GM12801 (cell line): ENCODE results near the gene GSKIP.

Experiments
- CTCF ChIP-seq: IDR thresholded peaks from one replicate; pipeline ENCODE4 v1.5.1; 2011; ENCODE audit warnings: control low read depth; ENCODE audit not compliant: insufficient read length; ENCODE audit errors: extremely low read depth

The GSKIP gene

GRCh38 chr14:96362071-96362964 lies 1.0 kb upstream of the GSKIP start:
- TF ChIP-seq CTCF, result no peak

GRCh38 chr14:96363751-96364336 lies 518 bp downstream of the GSKIP start:
- TF ChIP-seq CTCF, result no peak

GRCh38 chr14:96364962-96365361 lies 1.6 kb downstream of the GSKIP start:
- TF ChIP-seq CTCF, result no peak

GRCh38 chr14:96368534-96368933 lies 5.2 kb downstream of the GSKIP start:
- TF ChIP-seq CTCF, result no peak

- TF ChIP-seq CTCF, result no peak
Observed at GRCh38 chr14:96370528-96370927, 7.2 kb downstream of the GSKIP start.

GRCh38 chr14:96373538-96373937 lies 10.2 kb downstream of the GSKIP start:
- TF ChIP-seq CTCF, result no peak

- TF ChIP-seq CTCF, result no peak
Observed at GRCh38 chr14:96376093-96376492, 12.8 kb downstream of the GSKIP start.
